SIG-M5 treated with dmso at 0.1 percent for 504 hours (cell line): Measurements from ENCODE around the gene LIFR.
A peak's percentile ranks its signal among the peaks of the same experiment; 100 is the strongest.
"Not testable (repeated sequence)": the region's sequence is repeated elsewhere in the genome, so short reads cannot be mapped to it uniquely, and the experiment has no call there.

Experiments
- DNase-seq: peaks from one replicate; lab custom pipeline; 2025; ENCODE audit not compliant: unreplicated experiment; lab: John Stamatoyannopoulos, UW

Gene LIFR

GRCh38 chr5:38581597-38581996 lies 25.2 kb upstream of the LIFR start:
- no peak for DNase-seq

GRCh38 chr5:38579105-38579504 lies 22.7 kb upstream of the LIFR start:
- DNase-seq, result no peak

GRCh38 chr5:38576961-38577684 lies 20.7 kb upstream of the LIFR start:
- DNase-seq, result no peak

- DNase-seq, result no peak
Observed at GRCh38 chr5:38576442-38576841, 20.0 kb upstream of the LIFR start.

GRCh38 chr5:38575476-38575875 lies 19.0 kb upstream of the LIFR start:
- DNase-seq, result no peak

GRCh38 chr5:38574009-38574408 lies 17.6 kb upstream of the LIFR start:
- DNase-seq, result no peak

GRCh38 chr5:38573521-38573920 lies 17.1 kb upstream of the LIFR start:
- no peak for DNase-seq

GRCh38 chr5:38569180-38569579 lies 12.7 kb upstream of the LIFR start:
- no peak for DNase-seq

GRCh38 chr5:38567306-38567705 lies 10.9 kb upstream of the LIFR start:
- DNase-seq, result not testable (repeated sequence)

- no peak for DNase-seq
Observed at GRCh38 chr5:38563624-38564023, 7.2 kb upstream of the LIFR start.

GRCh38 chr5:38562444-38563210 lies 6.2 kb upstream of the LIFR start:
- no peak for DNase-seq

GRCh38 chr5:38559428-38559827 lies 3.0 kb upstream of the LIFR start:
- no peak for DNase-seq

GRCh38 chr5:38557792-38558191 lies 1.3 kb upstream of the LIFR start:
- DNase-seq, result no peak

- DNase-seq, result no peak
Observed at GRCh38 chr5:38557308-38557710, 863 bp upstream of the LIFR start.

- no peak for DNase-seq
Observed at GRCh38 chr5:38556088-38556598, 303 bp downstream of the LIFR start.

GRCh38 chr5:38555354-38556087 lies 925 bp downstream of the LIFR start:
- no peak for DNase-seq

GRCh38 chr5:38554861-38555260 lies 1.6 kb downstream of the LIFR start:
- no peak for DNase-seq

- DNase-seq, result no peak
Observed at GRCh38 chr5:38554403-38554802, 2.0 kb downstream of the LIFR start.

- no peak for DNase-seq
Observed at GRCh38 chr5:38553001-38553521, 3.4 kb downstream of the LIFR start.

- peak; percentile 4 for DNase-seq
Observed at GRCh38 chr5:38551030-38552017, 5.1 kb downstream of the LIFR start.
